Measurements from ENCODE around the gene SORCS2. TPM values are rescaled to one million over a fixed set of nuclear protein-coding genes. Genes with fewer than 3 reads are reported as not detected.

SORCS2 gene
- polyA plus RNA-seq, 1 of the 3 experiments (the other 2 are of a cell fraction), result 1.6 TPM

- Histone ChIP-seq H3K27ac (ENCODE audit: low read depth in 2 of 2, low read length in 1 of 2) (no peak overlapping the region), H3K9me2 (no peaks in the 10 kb centered on the region), H3K4me3 (ENCODE audit: low read depth in 2 of 2, low read length in 1 of 2) (no peak overlapping the region), H3K9me3 (no peaks in the 10 kb centered on the region), H3K4me1 (ENCODE audit: control insufficient read depth in 1 of 2, insufficient read depth in 2 of 2, low read depth in 1 of 2, low read length in 1 of 2) (peaks cover 0 to 6% of the 10 kb centered on the region in 2 experiments; a peak in 1 of 4 replicates), H3F3A (replicated peaks; ENCODE audit: insufficient read depth) (no peaks in the 10 kb centered on the region), H3K27me3 (ENCODE audit: insufficient read depth) (no peaks in the 10 kb centered on the region), H3K79me2 (ENCODE audit: insufficient read depth) (no peaks in the 10 kb centered on the region), H3K36me3 (replicated peaks in 1 of 2; ENCODE audit: control insufficient read depth in 1 of 2, insufficient read depth in 2 of 2, low read length in 1 of 2) (no peaks in the 10 kb centered on the region), H3K9ac (no peak overlapping the region), H4K20me1 (ENCODE audit: insufficient read depth) (no peaks in the 10 kb centered on the region), H2AFZ (ENCODE audit: low read depth) (no peak overlapping the region), H3K4me2 (no peak overlapping the region)
- CTCF ChIA-PET, result interaction anchor here (0.7 kb wide), 1 partner anchor 13 kb away, joined by 3 read pairs; no protein-coding TSS in a partner anchor
- 92% methylated on average over 7 of the region's 7 CpGs for WGBS (ENCODE audit: low lambda C conversion rate)
- POLR2A ChIA-PET, result no interaction called here
- no peak for DNase-seq
- TF ChIP-seq RXRA (IDR thresholded peaks at IDR 0.05; ENCODE audit: borderline replicate concordance, low read depth) (no peak), USF2 (IDR thresholded peaks at IDR 0.05; ENCODE audit: borderline replicate concordance, low read depth, low read length) (no peak), FOSL2 (IDR thresholded peaks at IDR 0.05; ENCODE audit: borderline replicate concordance, low read depth) (no peak), NFIC (IDR thresholded peaks at IDR 0.05; ENCODE audit: borderline replicate concordance) (no peak)
- TF ChIP-seq, protein P1, sequence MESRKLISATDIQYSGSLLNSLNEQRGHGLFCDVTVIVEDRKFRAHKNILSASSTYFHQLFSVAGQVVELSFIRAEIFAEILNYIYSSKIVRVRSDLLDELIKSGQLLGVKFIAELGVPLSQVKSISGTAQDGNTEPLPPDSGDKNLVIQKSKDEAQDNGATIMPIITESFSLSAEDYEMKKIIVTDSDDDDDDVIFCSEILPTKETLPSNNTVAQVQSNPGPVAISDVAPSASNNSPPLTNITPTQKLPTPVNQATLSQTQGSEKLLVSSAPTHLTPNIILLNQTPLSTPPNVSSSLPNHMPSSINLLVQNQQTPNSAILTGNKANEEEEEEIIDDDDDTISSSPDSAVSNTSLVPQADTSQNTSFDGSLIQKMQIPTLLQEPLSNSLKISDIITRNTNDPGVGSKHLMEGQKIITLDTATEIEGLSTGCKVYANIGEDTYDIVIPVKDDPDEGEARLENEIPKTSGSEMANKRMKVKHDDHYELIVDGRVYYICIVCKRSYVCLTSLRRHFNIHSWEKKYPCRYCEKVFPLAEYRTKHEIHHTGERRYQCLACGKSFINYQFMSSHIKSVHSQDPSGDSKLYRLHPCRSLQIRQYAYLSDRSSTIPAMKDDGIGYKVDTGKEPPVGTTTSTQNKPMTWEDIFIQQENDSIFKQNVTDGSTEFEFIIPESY (IDR thresholded peaks at IDR 0.05; ENCODE audit: borderline replicate concordance, low read depth), result no peak
These were observed 482.4 kb downstream of the SORCS2 start for GRCh38 chr4:7674706-7675105.

- WGBS (ENCODE audit: low lambda C conversion rate), result 57% methylated on average over 3 of the region's 6 CpGs
- POLR2A ChIA-PET, result no interaction called here
- H3K79me2 ChIP-seq (ENCODE audit: insufficient read depth), result no peaks in the 10 kb centered on the region
- H3K4me2 ChIP-seq, result no peak overlapping the region
- H3K27ac ChIP-seq (ENCODE audit: low read depth in 2 of 2, low read length in 1 of 2), result no peak overlapping the region
- H3K27me3 ChIP-seq (ENCODE audit: insufficient read depth), result no peaks in the 10 kb centered on the region
- H3K9me2 ChIP-seq, result no peaks in the 10 kb centered on the region
- H3K9me3 ChIP-seq, result no peaks in the 10 kb centered on the region
- no peak overlapping the region for H2AFZ ChIP-seq (ENCODE audit: low read depth)
- no peak overlapping the region for H3K9ac ChIP-seq
- H3F3A ChIP-seq (replicated peaks; ENCODE audit: insufficient read depth), result no peaks in the 10 kb centered on the region
- TF ChIP-seq ELF1 (IDR thresholded peaks at IDR 0.05), result no peak
- no peak for TF ChIP-seq YY1 (IDR thresholded peaks at IDR 0.05; ENCODE audit: low read depth)
- TF ChIP-seq RAD21 (IDR thresholded peaks at IDR 0.05; ENCODE audit: low read length), result no peak
- no peak for TF ChIP-seq USF2 (IDR thresholded peaks at IDR 0.05; ENCODE audit: borderline replicate concordance, low read depth, low read length)
- no peak for TF ChIP-seq PBX3 (IDR thresholded peaks at IDR 0.05)
- no peak for TF ChIP-seq SMC3 (IDR thresholded peaks at IDR 0.05; ENCODE audit: low read depth, low read length)
- TF ChIP-seq, protein P1 (IDR thresholded peaks at IDR 0.05; ENCODE audit: borderline replicate concordance, low read depth), result no peak
- H3K4me1 ChIP-seq (ENCODE audit: control insufficient read depth in 1 of 2, insufficient read depth in 2 of 2, low read depth in 1 of 2, low read length in 1 of 2), result peaks cover 0 to 6% of the 10 kb centered on the region in 2 experiments; a peak in 1 of 4 replicates
- H4K20me1 ChIP-seq (ENCODE audit: insufficient read depth), result no peaks in the 10 kb centered on the region
- H3K4me3 ChIP-seq (ENCODE audit: low read depth in 2 of 2, low read length in 1 of 2), result no peak overlapping the region
- no peak for DNase-seq
- CTCF ChIA-PET, result interaction anchor here (0.7 kb wide), 1 partner anchor 13 kb away, joined by 3 read pairs; no protein-coding TSS in a partner anchor
- no peaks in the 10 kb centered on the region for H3K36me3 ChIP-seq (replicated peaks in 1 of 2; ENCODE audit: control insufficient read depth in 1 of 2, insufficient read depth in 2 of 2, low read length in 1 of 2)
These were observed 482.8 kb downstream of the SORCS2 start for GRCh38 chr4:7675136-7675535.

Measured in SK-N-SH (cell line).